ENCODE measurements around the gene RS1. TPM values are rescaled to one million over a fixed set of nuclear protein-coding genes. Genes with fewer than 3 reads are reported as not detected.
A peak's percentile ranks its signal among the peaks of the same experiment; 100 is the strongest.

Gene RS1
- total and polyA plus RNA-seq, 8 donors, result 0.15 to 5.2 (median 0.25) TPM

- DNase-seq, result no peak
- no peaks in the 10 kb centered on the region for H3K4me1 ChIP-seq
- TF ChIP-seq CTCF (IDR thresholded peaks at IDR 0.05), result no peak
- H3K27ac ChIP-seq, result peak overlapping the region in 1 of 2 donors; percentile 70
- intact Hi-C loops (cut with DNase I), result no loop called here
- no peaks in the 10 kb centered on the region for H3K36me3 ChIP-seq
- no peaks in the 10 kb centered on the region for H3K27me3 ChIP-seq
- H3K4me3 ChIP-seq, result no peak overlapping the region
- H3K9me3 ChIP-seq, result no peaks in the 10 kb centered on the region
- ATAC-seq, result no peak
Observed at GRCh38 chrX:18668071-18668835, 3.7 kb downstream of the RS1 start.

- Histone ChIP-seq H3K27ac (no peak overlapping the region), H3K4me1 (no peaks in the 10 kb centered on the region), H3K4me3 (no peak overlapping the region), H3K27me3 (no peaks in the 10 kb centered on the region), H3K36me3 (no peaks in the 10 kb centered on the region), H3K9me3 (no peaks in the 10 kb centered on the region)
- intact Hi-C loops (cut with DNase I), result no loop called here
- DNase-seq (peak in 2 of 4 donors; percentile 50 to 80), ATAC-seq (no peak)
- TF ChIP-seq CTCF (IDR thresholded peaks at IDR 0.05), result no peak
Observed at GRCh38 chrX:18666614-18667013, 5.3 kb downstream of the RS1 start.

- H3K27ac ChIP-seq, result no peak overlapping the region
- intact Hi-C loops (cut with DNase I), result no loop called here
- TF ChIP-seq CTCF (IDR thresholded peaks at IDR 0.05), result no peak
Observed at GRCh38 chrX:18664947-18665346, 7.0 kb downstream of the RS1 start.

GRCh38 chrX:18661273-18661672 lies 10.6 kb downstream of the RS1 start:
- no peak for ATAC-seq
- H3K9me3 ChIP-seq, result no peaks in the 10 kb centered on the region

More at GRCh38 chrX:18664947-18665346, 7.0 kb downstream of the RS1 start:
- H3K36me3 ChIP-seq, result no peaks in the 10 kb centered on the region
- no peak for ATAC-seq
- no peaks in the 10 kb centered on the region for H3K27me3 ChIP-seq
- DNase-seq, result no peak
- no peaks in the 10 kb centered on the region for H3K9me3 ChIP-seq
- no peaks in the 10 kb centered on the region for H3K4me1 ChIP-seq
- H3K4me3 ChIP-seq, result no peak overlapping the region

More at GRCh38 chrX:18661273-18661672, 10.6 kb downstream of the RS1 start:
- no peak for DNase-seq
- Histone ChIP-seq H3K27ac (no peak overlapping the region), H3K36me3 (no peaks in the 10 kb centered on the region), H3K4me1 (no peaks in the 10 kb centered on the region), H3K27me3 (no peaks in the 10 kb centered on the region), H3K4me3 (no peak overlapping the region)
- intact Hi-C loops (cut with DNase I), result no loop called here
- no peak for TF ChIP-seq CTCF (IDR thresholded peaks at IDR 0.05)

Data from left lung (tissue), 10 donors.